Mucosa of stomach (tissue), 1 donor: ENCODE measurements around the gene CSRNP3.

ENCODE experiments used
- H3K27me3 ChIP-seq: one replicate; pipeline ENCODE4 v1.7.0; 2013; ENCODE audit warnings: mild to moderate bottlenecking, low read length; ENCODE audit not compliant: control insufficient read depth, insufficient read depth
- H3K36me3 ChIP-seq: one replicate; pipeline ENCODE4 v1.7.0; 2013; ENCODE audit warnings: low read length; ENCODE audit not compliant: control insufficient read depth, insufficient read depth
- H3K4me1 ChIP-seq: one replicate; pipeline ENCODE4 v1.7.0; 2013; ENCODE audit warnings: mild to moderate bottlenecking, low read length; ENCODE audit not compliant: control insufficient read depth, insufficient read depth
- H3K4me3 ChIP-seq: one replicate; pipeline ENCODE4 v1.7.0; 2013; ENCODE audit warnings: low read length
- H3K9ac ChIP-seq: one replicate; pipeline ENCODE4 v1.7.0; 2013; ENCODE audit warnings: mild to moderate bottlenecking, low read length, moderate library complexity
- H3K9me3 ChIP-seq: one replicate; pipeline ENCODE4 v1.7.0; 2013; ENCODE audit warnings: mild to moderate bottlenecking, low read length, moderate library complexity; ENCODE audit not compliant: control insufficient read depth
- donor health status: Pancreatic carcinoma.

CSRNP3 gene

GRCh38 chr2:165560377-165560988, 91.0 kb downstream of the CSRNP3 start:
- H3K36me3 ChIP-seq, result no peaks in the 10 kb centered on the region
- no peak overlapping the region for H3K9ac ChIP-seq
- H3K4me1 ChIP-seq, result no peaks in the 10 kb centered on the region
- no peak overlapping the region for H3K4me3 ChIP-seq
- no peaks in the 10 kb centered on the region for H3K27me3 ChIP-seq
- H3K9me3 ChIP-seq, result no peaks in the 10 kb centered on the region

- H3K27me3 ChIP-seq, result no peaks in the 10 kb centered on the region
These were observed 92.0 kb downstream of the CSRNP3 start for GRCh38 chr2:165561516-165561915.

GRCh38 chr2:165562233-165562632, 92.7 kb downstream of the CSRNP3 start:
- Histone ChIP-seq H3K4me3 (no peak overlapping the region), H3K9me3 (no peaks in the 10 kb centered on the region), H3K36me3 (no peaks in the 10 kb centered on the region), H3K27me3 (no peaks in the 10 kb centered on the region), H3K4me1 (no peaks in the 10 kb centered on the region), H3K9ac (no peak overlapping the region)

More at GRCh38 chr2:165561516-165561915, 92.0 kb downstream of the CSRNP3 start:
- no peaks in the 10 kb centered on the region for H3K9me3 ChIP-seq
- no peaks in the 10 kb centered on the region for H3K4me1 ChIP-seq
- no peak overlapping the region for H3K4me3 ChIP-seq
- H3K9ac ChIP-seq, result no peak overlapping the region
- H3K36me3 ChIP-seq, result no peaks in the 10 kb centered on the region

- Histone ChIP-seq H3K9ac (no peak overlapping the region), H3K4me3 (no peak overlapping the region), H3K36me3 (no peaks in the 10 kb centered on the region), H3K9me3 (no peaks in the 10 kb centered on the region), H3K27me3 (no peaks in the 10 kb centered on the region), H3K4me1 (no peaks in the 10 kb centered on the region)
These were observed 94.1 kb downstream of the CSRNP3 start for GRCh38 chr2:165563468-165564225.

- Histone ChIP-seq H3K36me3 (no peaks in the 10 kb centered on the region), H3K9ac (no peak overlapping the region), H3K4me3 (no peak overlapping the region), H3K9me3 (no peaks in the 10 kb centered on the region), H3K27me3 (no peaks in the 10 kb centered on the region), H3K4me1 (no peaks in the 10 kb centered on the region)
These were observed 96.5 kb downstream of the CSRNP3 start for GRCh38 chr2:165566008-165566407.

- H3K9me3 ChIP-seq, result no peaks in the 10 kb centered on the region
- no peak overlapping the region for H3K4me3 ChIP-seq
- H3K36me3 ChIP-seq, result no peaks in the 10 kb centered on the region
- H3K27me3 ChIP-seq, result no peaks in the 10 kb centered on the region
- H3K4me1 ChIP-seq, result no peaks in the 10 kb centered on the region
- no peak overlapping the region for H3K9ac ChIP-seq
These were observed 97.8 kb downstream of the CSRNP3 start for GRCh38 chr2:165567273-165567672.

- no peaks in the 10 kb centered on the region for H3K27me3 ChIP-seq
- H3K9me3 ChIP-seq, result no peaks in the 10 kb centered on the region
- H3K4me1 ChIP-seq, result no peaks in the 10 kb centered on the region
- no peak overlapping the region for H3K9ac ChIP-seq
- no peak overlapping the region for H3K4me3 ChIP-seq
- H3K36me3 ChIP-seq, result no peaks in the 10 kb centered on the region
These were observed 98.9 kb downstream of the CSRNP3 start for GRCh38 chr2:165568361-165568760.

- Histone ChIP-seq H3K9me3 (no peaks in the 10 kb centered on the region), H3K27me3 (no peaks in the 10 kb centered on the region), H3K4me3 (no peak overlapping the region), H3K9ac (no peak overlapping the region), H3K4me1 (no peaks in the 10 kb centered on the region), H3K36me3 (no peaks in the 10 kb centered on the region)
These were observed 102.0 kb downstream of the CSRNP3 start for GRCh38 chr2:165571477-165571876.

GRCh38 chr2:165572151-165572550, 102.7 kb downstream of the CSRNP3 start:
- Histone ChIP-seq H3K4me1 (no peaks in the 10 kb centered on the region), H3K27me3 (no peaks in the 10 kb centered on the region), H3K9ac (no peak overlapping the region), H3K36me3 (no peaks in the 10 kb centered on the region), H3K4me3 (no peak overlapping the region), H3K9me3 (no peaks in the 10 kb centered on the region)

- H3K9me3 ChIP-seq, result no peaks in the 10 kb centered on the region
- peak overlapping the region; percentile 20 for H3K4me3 ChIP-seq
- no peaks in the 10 kb centered on the region for H3K36me3 ChIP-seq
These were observed 104.3 kb downstream of the CSRNP3 start for GRCh38 chr2:165573534-165574461.

GRCh38 chr2:165575044-165575615, 105.6 kb downstream of the CSRNP3 start:
- H3K27me3 ChIP-seq, result no peaks in the 10 kb centered on the region
- H3K4me1 ChIP-seq, result no peaks in the 10 kb centered on the region
- H3K9me3 ChIP-seq, result no peaks in the 10 kb centered on the region
- H3K36me3 ChIP-seq, result no peaks in the 10 kb centered on the region
- no peak overlapping the region for H3K4me3 ChIP-seq
- no peak overlapping the region for H3K9ac ChIP-seq

More at GRCh38 chr2:165573534-165574461, 104.3 kb downstream of the CSRNP3 start:
- peak overlapping the region; percentile 24 for H3K9ac ChIP-seq
- H3K4me1 ChIP-seq, result no peaks in the 10 kb centered on the region
- H3K27me3 ChIP-seq, result no peaks in the 10 kb centered on the region
